ENCODE results near the gene CCL3.

DNA sequence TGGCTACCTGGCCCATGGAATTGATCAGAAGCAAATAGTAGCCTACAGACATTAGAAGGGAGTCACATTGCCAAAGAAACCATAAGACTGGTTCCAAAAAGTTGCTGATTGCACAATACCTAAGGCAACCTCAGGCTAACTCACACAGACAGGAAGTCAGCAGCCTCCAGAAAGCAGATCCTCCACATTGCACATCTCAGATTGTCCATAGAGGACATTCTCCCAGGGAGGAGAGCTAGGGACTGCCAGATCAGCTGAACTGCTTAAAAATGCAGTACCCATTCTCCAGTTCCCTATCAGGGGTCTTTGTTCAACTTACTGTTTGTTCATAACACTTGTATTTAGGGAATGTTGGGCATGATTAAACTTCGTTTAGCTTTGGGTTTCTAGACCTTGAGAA, 4.2 kb downstream of the CCL3 start:
- TF ChIP-seq, protein P1, sequence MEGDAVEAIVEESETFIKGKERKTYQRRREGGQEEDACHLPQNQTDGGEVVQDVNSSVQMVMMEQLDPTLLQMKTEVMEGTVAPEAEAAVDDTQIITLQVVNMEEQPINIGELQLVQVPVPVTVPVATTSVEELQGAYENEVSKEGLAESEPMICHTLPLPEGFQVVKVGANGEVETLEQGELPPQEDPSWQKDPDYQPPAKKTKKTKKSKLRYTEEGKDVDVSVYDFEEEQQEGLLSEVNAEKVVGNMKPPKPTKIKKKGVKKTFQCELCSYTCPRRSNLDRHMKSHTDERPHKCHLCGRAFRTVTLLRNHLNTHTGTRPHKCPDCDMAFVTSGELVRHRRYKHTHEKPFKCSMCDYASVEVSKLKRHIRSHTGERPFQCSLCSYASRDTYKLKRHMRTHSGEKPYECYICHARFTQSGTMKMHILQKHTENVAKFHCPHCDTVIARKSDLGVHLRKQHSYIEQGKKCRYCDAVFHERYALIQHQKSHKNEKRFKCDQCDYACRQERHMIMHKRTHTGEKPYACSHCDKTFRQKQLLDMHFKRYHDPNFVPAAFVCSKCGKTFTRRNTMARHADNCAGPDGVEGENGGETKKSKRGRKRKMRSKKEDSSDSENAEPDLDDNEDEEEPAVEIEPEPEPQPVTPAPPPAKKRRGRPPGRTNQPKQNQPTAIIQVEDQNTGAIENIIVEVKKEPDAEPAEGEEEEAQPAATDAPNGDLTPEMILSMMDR (IDR thresholded peaks at IDR 0.05; ENCODE audit: insufficient read depth, low read depth, low read length), result no peak
- no peak for TF ChIP-seq EZH2 (IDR thresholded peaks at IDR 0.05; ENCODE audit: insufficient read depth, low read length)

Measured in astrocyte (in vitro differentiated cells and primary cell).